Cerebellar nuclear complex (tissue), 1 donor: ENCODE data around the gene APEX1.

Experiments used
- DNase-seq, 2 experiments: peaks; one replicate each; lab custom pipeline; 2025; lab: John Stamatoyannopoulos, UW

Gene APEX1

GRCh38 chr14:20454516-20455354, at the start of gene APEX1, which contains the start of gene OSGEP:
Gene APEX1 (plus strand): TSS chr14:20455226. CDS start chr14:20455646, 420 bp downstream.
Gene OSGEP (minus strand): TSS chr14:20454812. CDS start chr14:20454683, 129 bp downstream.
- peak; percentile 69 to 91 for DNase-seq

DNA sequence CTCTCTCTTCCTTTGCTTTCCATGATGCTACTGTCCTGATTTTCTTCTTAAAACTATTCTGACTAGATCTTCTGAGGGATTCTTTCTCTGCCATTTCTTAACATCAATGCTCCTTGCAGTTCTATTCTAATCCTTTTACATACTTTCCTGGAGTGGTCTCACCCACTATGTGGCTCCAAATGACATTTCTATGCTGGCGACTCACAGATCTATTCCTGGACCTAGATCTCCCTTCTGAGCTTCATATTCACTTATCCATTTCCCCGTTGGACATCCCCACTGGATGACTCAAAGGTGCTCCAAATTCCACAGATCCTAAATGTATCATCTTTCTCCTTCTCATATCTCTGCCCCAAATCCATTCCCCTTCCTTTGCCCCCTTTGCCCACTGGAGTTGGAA, 45.8 kb upstream of the APEX1 start:
- DNase-seq: no peak

DNA sequence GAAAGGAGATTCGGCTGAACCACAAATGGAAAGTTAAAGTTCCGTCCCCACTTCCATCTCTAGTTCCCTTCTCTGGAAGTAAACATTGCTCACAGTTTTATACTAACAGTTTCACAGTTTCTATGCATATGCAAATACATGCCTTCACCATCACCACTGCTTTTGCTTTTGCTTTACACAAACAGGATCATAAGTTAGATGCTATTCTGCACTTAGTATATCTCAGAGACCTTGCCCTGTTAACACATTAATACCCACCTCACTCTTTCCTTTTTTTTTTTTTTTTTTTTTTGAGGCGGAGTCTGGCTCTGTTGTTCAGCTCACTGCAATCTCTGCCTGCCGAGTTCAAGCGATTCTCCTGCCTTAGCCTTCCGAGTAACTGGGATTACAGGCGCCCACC, 42.6 kb upstream of the APEX1 start:
- no peak for DNase-seq

GRCh38 chr14:20412876-20413743, 41.9 kb upstream of the APEX1 start, which contains the start of gene TEP1:
Gene TEP1 (minus strand): TSS chr14:20413501. CDS start chr14:20408439, 5,062 bp downstream.
- DNase-seq: peak in 1 of 2 experiments; percentile 14

GRCh38 chr14:20413744-20414082, 41.3 kb upstream of the APEX1 start:
- no peak for DNase-seq

DNA sequence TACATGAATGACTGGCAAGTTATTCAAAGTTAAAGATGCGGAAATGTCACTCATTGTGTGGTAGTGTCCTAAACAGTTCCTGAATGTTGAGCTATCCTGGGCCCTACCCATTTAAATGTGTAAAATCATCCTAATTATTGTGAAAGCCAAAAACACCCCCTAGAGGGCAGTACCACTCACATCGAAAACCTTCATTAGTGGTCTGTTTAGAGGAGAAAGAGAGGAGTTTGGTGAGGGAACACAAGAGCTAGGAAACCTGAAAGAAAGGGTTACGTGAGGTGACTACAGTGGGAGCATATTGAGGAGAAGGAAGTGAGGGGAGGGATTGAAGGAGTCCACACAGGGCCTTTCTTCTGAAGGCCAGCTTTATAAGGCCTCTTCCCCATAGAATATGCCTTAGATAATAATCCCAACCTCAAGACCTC, 39.2 kb upstream of the APEX1 start:
- peak in 1 of 2 experiments; percentile 63 for DNase-seq

- DNase-seq: no peak
Observed at GRCh38 chr14:20416223-20416622, 38.8 kb upstream of the APEX1 start.

GRCh38 chr14:20417250-20418186, 37.5 kb upstream of the APEX1 start:
- no peak for DNase-seq

DNA sequence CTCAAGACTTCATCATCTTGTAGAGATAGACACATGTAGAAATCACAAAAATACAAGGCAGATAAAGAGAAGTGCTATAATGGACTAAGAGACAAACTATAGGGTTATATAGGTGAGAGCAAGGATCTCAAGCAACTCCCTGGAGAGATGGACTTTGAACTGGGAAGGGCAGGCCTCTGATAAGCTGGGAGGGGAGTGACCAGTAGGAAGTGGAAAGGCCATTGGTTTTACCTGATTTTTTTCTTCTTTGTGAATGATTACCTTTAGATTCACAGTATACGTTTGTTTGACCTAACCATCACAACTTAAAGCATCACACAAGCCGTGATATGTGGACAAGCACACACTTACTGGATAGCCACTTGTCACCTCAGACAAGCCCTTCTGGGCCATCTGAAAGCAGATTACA, 36.5 kb upstream of the APEX1 start:
- no peak for DNase-seq

GRCh38 chr14:20419419-20419818, 35.6 kb upstream of the APEX1 start:
- DNase-seq: no peak

- DNase-seq: no peak
Observed at GRCh38 chr14:20421267-20421666, 33.8 kb upstream of the APEX1 start.

DNA sequence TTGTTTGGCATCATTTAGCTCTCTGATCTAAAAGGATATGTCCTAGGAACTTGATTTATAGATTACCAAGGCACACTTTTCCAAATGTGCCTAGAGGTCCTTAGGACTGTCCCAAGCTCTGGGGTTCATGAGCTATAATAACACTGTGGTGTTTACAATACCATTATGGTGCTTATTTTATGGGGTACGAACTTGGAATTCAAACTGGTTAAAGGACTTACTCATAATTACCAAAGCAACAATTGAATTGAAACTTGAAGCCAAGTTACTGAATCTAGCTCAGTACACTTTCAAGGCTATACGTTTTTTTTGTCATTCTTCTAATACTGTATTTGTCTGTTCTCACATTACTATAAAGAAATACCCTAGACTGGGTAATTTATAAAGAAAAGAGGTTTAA, 32.1 kb upstream of the APEX1 start:
- DNase-seq: no peak

- DNase-seq: no peak
Observed at GRCh38 chr14:20424851-20425250, 30.2 kb upstream of the APEX1 start.

DNA sequence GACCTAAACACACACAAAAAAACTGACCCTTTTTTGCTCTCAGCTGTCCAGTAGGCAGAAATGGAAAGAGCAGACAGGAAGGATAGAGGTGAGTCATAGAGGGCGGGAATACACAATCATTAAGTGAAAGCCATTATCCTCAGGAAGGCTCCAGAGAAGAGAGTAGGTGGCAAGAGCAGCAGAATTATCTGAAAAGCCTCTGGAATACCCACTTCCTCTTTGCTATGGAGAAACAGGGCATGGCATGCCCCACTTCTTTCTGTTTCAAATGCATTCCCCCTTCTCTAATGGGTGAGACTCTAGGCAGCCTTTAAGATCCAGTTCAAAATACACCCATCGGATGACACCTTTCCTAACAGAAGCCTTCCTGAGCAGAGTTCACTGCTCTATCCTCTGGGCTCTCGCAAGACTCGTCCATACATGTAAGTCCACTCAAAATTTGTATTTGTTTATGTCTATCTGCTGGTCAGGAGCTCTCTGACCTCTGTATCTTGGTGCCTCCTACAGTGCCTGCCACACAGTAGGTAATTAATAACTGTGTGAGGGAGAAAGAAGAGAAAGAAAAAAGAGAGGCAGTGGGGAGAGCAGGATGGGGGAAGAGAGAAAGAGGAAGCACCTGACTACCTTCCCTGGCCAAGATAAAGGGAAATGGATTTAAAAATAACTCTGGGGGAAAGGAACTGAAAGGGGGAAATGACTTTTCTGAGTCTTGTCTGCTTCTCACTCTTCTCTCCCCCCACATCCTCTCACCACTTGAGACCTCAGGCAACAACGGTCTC, 27.6 kb upstream of the APEX1 start:
- DNase-seq: no peak

DNA sequence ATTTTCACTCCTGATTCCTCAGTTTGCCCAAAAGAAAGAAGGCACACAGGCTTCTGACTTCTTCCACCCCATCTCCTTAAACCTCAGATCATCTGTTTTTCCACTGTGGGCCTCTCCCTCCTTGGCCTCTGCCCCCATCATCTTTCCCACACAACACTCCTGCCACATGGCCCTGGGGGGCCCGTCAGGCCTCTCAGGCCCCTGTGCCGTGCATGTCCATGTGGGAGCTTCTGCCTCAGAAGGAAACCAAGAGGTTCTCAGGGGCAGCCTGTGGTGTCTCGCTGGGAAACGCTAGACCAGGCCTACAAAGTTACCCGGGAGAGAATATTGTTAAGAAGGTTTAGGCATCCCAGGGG, 27.0 kb upstream of the APEX1 start:
- no peak for DNase-seq

DNA sequence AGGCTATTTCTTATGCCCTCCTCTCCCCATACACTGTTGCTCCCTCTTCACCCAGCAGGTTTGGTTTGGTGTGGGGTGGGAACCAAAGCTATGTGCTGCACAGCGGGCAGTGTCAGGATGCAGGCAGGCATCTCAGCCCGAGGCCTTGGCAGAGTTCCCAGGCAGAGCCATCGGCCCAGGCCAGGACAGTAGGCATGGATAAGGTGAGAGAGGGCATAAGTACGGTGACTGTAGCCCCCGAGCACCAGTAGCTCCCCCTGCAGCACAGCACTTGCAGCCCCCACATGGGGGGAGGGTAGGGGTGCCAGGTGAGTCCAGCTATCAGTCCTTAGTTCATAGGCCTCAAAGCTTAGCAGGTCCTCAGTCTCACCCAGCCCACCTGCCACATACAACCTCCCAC, 26.2 kb upstream of the APEX1 start:
- no peak for DNase-seq

DNA sequence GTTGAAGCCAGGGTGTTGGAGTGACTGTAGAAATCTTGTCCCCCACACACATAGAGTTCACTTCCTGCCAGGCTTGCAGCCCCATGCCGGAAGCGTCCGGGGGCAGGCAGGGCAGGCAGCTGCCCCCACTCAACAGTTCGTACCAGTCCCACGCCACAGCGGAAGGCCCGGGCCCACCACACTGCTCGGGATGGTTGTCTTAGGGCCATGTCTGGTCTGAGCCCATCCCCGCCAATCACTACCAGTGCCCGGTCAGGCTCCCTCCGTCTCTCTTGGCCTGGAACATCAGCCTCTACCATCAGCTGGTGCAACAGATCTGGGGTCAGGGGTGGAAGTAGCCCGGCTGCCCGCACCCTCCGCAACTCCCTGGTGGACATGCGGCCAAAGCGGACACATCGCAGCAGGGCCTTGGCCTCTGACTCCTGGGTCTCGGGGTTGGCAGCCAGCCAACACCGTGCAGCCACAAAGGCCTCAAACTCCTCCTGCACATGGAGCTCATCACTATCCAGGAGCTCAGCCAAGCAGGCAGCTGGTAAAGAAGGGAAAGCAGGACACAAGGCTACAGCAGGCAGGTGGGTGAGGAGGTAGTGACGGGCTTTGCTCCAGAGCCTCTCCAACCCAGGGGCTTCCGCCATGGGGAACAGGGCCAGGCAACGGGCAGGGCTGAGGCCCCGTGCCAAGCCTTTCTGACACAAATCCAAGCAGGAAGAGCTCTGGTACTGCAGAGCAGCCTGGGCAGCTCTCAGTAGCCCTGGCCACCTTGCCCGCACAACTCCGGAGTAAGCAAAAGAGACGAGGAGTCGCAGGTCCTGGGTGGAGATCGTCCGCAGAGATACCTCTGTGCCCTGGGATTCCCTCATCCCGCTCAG, 25.0 kb upstream of the APEX1 start:
- peak; percentile 94 to 98 for DNase-seq

GRCh38 chr14:20434701-20435581, 20.1 kb upstream of the APEX1 start:
- DNase-seq: peak; percentile 90 to 95
